HS-27A (cell line): Measurements from ENCODE around the gene PCSK5.
"Not testable (repeated sequence)": the region's sequence is repeated elsewhere in the genome, so short reads cannot be mapped to it uniquely, and the experiment has no call there.

ENCODE experiments used
- DNase-seq: peaks from one replicate; pipeline ENCODE4 v3.0.0-alpha.2; 2012; ENCODE audit warnings: low read depth, missing footprints

The PCSK5 gene

GRCh38 chr9:75890472-75891276 lies at the start of gene PCSK5:
TSS of gene PCSK5 (plus strand) at chr9:75890673. CDS start at chr9:75891182, 509 bp downstream.
- peak; percentile 41 for DNase-seq

DNA sequence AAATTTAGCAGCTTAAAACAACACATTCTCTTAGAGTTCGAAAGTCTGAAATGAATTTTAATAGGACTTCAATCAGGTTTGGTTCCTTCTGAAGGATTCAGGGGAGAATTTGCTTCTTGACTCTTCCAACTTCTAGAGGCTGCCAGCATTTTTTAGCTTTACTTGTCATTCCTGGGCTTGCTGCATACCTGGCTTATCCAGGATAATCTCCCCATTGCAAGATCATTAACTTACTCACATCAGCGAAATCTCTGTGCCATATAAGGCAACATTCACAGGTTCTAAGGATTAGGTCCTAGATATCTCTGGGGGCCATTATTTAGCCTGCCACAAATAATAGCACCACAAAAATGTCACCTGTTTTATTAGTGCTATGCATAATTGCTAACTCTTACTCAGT lies 46.2 kb upstream of the PCSK5 start:
- no peak for DNase-seq

DNA sequence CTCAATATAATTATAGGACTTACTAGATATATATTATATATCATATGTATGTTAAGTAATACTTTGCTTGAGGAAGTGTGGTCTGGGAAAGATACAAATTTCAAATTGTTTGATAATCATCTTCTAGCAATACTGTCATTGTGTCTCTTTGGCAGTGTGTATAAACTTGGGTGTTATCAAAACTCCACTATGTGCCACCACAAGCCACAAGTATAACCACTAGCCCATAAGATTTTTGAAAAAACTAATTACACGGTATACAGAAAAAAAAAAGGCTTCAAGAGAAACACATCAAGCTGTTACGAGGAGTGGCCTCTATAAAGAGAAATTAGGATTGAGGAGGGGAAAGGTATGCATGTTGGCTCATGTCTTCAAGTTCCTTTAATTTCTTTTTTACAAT lies 44.7 kb upstream of the PCSK5 start:
- DNase-seq = no peak

DNA sequence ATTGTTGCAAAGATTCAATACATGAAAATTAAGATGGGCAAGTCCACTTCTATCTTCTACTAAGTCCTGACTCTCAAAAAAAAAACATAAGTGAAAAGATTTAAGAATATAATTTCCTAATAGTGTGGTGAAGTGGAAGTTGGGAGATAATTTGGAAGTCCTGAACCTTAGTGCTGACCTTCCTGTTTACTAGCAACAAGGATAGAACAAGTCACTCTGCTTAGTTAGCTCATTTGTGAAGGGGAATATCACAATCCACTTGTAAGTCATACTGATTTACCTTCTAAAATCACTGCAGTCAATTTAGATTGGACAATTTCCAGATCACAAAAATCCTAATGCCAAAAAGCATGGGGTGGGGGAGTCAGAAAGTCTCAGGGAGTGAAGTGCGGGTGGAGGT lies 43.4 kb upstream of the PCSK5 start:
- DNase-seq = no peak

DNA sequence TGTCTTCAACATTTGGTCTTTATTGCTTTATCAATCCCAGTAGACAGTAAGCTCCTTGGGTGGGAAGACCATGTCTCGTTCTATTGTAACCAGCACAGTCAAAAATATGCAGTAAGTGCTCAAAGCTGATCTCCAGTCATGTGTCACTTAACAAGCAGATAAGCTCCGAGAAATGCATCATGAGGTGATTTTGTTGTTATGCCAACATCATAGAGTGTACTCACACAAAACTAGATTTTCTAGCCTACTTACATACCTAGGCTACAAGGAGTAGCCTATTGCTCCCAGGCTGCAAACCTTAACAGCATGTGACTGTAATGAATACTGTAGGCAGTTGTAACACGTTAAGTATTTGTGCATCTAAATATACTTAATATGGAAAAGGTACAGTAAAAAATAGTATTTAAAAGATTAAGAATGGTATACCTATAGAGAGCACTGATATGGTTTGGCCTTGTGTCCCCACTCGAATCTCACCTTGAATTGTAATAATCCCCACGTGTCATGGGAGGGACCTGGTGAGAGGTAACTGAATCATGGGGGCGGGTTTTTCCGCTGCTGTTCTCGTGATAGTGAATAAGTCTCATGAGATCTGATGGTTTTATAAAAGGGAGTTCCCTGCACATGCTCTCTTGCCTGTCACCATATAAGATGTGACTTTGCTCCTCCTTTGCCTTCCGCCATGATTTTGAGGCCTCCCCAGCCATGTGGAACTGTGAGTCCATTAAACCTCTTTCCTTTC lies 39.8 kb upstream of the PCSK5 start:
- DNase-seq = no peak

GRCh38 chr9:75851917-75852316 lies 38.6 kb upstream of the PCSK5 start:
- DNase-seq = no peak

DNA sequence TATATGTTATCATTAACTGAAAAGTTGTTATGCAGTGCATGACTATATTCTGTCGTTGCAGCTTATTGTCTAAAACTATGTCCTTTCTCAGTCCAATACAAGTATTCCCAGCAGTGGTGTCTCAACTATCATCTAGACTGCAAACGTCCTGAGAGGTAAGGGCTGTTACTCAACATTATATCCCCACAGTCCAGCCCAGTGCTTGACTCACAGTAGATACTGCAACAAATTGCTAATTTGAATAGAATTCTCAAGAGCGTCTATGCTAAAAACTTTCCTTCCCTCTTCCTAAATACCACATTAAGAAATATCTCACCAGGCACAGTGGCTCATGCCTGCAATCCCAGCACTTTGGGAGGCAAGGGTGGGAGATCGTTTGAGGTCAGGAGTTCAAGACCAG lies 37.7 kb upstream of the PCSK5 start:
- DNase-seq = no peak

GRCh38 chr9:75855509-75855908 lies 35.0 kb upstream of the PCSK5 start:
- no peak for DNase-seq

GRCh38 chr9:75858497-75859092 lies 31.9 kb upstream of the PCSK5 start:
- DNase-seq = no peak

DNA sequence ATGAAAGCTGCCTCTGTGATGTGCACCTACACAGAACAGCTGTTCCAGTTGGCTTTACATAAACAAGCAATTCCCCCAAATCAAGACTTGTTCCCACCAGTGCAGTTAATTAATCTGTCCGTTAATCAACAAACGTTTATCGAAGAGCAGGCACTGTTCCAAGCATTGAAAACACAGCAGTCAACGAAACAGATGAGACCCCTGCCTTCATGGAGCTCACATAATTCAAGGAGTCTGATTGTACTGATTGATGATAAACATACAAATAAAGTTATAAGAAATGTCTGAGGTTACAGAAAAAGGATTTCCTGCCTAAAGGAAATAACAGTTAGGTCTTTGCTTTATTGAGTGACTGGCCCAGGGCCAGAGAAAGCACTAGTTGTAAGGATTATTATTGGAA lies 26.2 kb upstream of the PCSK5 start:
- DNase-seq = no peak

DNA sequence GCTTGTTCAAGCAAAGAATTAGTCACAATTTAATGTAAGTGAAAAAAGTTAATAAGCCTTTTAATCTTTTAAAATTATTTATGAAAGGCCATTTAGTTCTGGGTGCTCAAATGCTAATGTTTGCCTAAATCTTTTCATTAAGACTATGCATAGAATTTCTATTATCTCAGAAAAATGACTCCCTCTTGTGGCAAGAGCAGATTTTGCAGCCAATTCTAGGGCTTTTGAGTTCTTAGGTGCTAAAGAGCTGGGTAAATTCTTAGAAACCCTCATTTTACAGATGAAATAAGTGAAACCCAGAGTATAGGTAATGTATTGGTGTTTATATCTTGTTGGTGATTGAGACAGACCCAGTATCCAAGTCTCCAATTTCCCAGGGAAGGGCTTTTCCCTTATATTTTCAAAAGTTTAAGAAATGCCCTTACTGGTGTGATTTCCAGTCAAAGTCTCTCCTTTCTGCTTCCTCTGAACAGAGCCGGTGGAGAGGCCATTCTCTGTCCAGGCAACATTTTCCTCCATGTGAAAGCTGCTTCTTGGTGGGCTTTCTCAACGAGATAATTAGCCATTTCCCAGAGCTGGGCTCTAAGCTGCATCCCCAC lies 24.1 kb upstream of the PCSK5 start:
- no peak for DNase-seq

GRCh38 chr9:75868526-75868925 lies 21.9 kb upstream of the PCSK5 start:
- DNase-seq = not testable (repeated sequence)

GRCh38 chr9:75869236-75869635 lies 21.2 kb upstream of the PCSK5 start:
- DNase-seq = no peak

DNA sequence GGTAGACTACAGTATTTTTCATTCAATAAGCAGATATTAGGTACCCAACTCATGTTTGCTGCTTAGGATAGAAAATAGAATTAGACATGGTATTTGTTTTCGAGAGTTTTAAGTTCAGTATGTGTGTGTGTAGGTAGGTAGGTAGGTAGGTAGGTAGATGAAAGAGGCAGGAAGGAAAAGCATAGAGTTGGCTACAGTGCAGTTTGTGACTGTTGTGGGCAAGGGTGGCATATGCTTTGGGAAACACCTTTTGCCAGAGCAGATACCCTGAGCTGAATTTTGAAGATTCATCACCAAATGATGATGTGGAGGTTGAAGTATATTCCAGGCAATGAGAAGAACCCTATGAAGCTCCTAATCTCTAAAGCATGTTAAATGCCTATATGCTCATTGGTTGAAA lies 20.0 kb upstream of the PCSK5 start:
- DNase-seq = no peak

GRCh38 chr9:75871624-75872023 lies 18.8 kb upstream of the PCSK5 start:
- DNase-seq = no peak

GRCh38 chr9:75873712-75874111 lies 16.8 kb upstream of the PCSK5 start:
- no peak for DNase-seq

DNA sequence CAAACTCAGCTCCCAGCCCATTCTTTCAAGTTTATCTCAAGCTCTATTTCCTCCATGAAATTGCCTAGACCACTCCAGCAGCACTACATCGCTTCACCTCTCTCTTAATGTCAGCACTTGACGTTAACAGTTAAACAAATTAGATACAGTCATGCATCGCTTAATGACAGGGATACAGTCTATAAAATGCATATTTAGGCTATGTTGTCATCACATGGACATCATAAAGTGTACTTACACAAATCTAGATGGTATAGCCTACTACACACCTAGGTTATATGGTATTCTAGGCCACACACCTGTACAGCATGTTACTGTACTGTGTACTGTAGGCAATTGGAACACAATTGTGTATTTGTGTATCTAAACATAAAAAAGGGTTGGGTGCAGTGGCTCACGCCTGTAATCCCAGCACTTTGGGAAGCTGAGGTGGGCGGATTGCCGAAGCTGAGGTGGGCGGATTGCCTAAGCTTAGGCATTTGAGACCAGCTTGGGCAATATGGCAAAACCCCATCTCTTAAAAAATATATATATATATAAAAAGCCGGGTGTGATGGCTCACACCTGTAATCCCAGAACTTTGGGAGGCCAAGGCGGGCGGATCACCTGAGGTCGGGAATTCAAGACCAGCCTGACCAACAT lies 13.4 kb upstream of the PCSK5 start:
- DNase-seq = no peak

GRCh38 chr9:75878488-75878860 lies 12.0 kb upstream of the PCSK5 start:
- DNase-seq = no peak

- DNase-seq = no peak
These were observed 9.9 kb upstream of the PCSK5 start for GRCh38 chr9:75880618-75881017.

DNA sequence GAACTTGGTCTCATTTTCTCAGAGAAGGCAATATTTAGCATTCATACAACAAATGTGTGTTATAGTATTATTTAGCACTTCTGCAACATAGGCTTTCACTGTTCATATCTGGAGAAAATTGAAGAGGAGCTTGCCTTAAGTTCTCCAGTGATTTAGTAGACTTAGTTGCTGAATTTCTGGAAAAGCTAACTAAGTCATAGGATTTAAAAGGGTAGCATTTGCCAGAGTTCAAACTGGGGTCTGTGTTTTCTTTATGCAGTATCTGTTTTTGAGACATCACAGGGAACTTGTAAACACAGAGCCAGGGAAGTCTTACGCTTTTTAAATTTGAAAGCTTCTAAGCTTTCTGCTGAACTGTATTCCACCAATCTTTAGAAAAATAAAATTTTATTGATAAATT lies 8.7 kb upstream of the PCSK5 start:
- no peak for DNase-seq

- DNase-seq = no peak
These were observed 4.8 kb upstream of the PCSK5 start for GRCh38 chr9:75885652-75886051.

- DNase-seq = no peak
These were observed 896 bp upstream of the PCSK5 start for GRCh38 chr9:75889577-75889976.
